H9 (cell line): Measurements from ENCODE around the gene ANKRD34A. TPM values are rescaled to one million over a fixed set of nuclear protein-coding genes. Genes with fewer than 3 reads are reported as not detected.

Source experiments
- DNase-seq: peaks from one replicate; pipeline ENCODE4 v3.0.0-alpha.2; 2017
- H2AFZ ChIP-seq: one replicate; pipeline ENCODE4 v1.6.1; 2013; ENCODE audit warnings: mild to moderate bottlenecking, low read length, control low read depth, moderate library complexity
- H2AK5ac ChIP-seq: 2 replicates; pipeline ENCODE4 v1.6.1; 2013; ENCODE audit warnings: low read length, control low read depth, mixed read lengths; ENCODE audit not compliant: insufficient read length
- H2BK120ac ChIP-seq: one replicate; pipeline ENCODE4 v1.6.1; 2013; ENCODE audit warnings: low read depth, mild to moderate bottlenecking, low read length, control low read depth, inconsistent platforms; ENCODE audit not compliant: poor library complexity, severe bottlenecking
- H2BK12ac ChIP-seq: 2 replicates; pipeline ENCODE4 v1.6.1; 2013; ENCODE audit warnings: low read length, control low read depth, mixed read lengths, low read depth; ENCODE audit not compliant: insufficient read length
- H2BK15ac ChIP-seq: 2 replicates; pipeline ENCODE4 v1.6.1; 2013; ENCODE audit warnings: low read depth, low read length, control low read depth
- H2BK20ac ChIP-seq: one replicate; pipeline ENCODE4 v1.6.1; 2013; ENCODE audit warnings: low read depth, mild to moderate bottlenecking, low read length, control low read depth, inconsistent platforms; ENCODE audit not compliant: poor library complexity, severe bottlenecking
- H2BK5ac ChIP-seq: 2 replicates; pipeline ENCODE4 v1.6.1; 2013; ENCODE audit warnings: low read length, control low read depth, mixed read lengths; ENCODE audit not compliant: insufficient read length
- H3K14ac ChIP-seq: 2 replicates; pipeline ENCODE4 v1.6.1; 2013; ENCODE audit warnings: low read length, control low read depth; ENCODE audit not compliant: insufficient read depth
- H3K18ac ChIP-seq: 2 replicates; pipeline ENCODE4 v1.6.1; 2013; ENCODE audit warnings: low read depth, mild to moderate bottlenecking, mixed read lengths, low read length, control low read depth; ENCODE audit not compliant: insufficient read length
- H3K23ac ChIP-seq: 2 replicates; pipeline ENCODE4 v1.6.1; 2013; ENCODE audit warnings: low read length, control low read depth, mixed read lengths, low read depth; ENCODE audit not compliant: insufficient read length
- H3K23me2 ChIP-seq: 2 replicates; pipeline ENCODE4 v1.6.1; 2013; ENCODE audit warnings: low read depth, mild to moderate bottlenecking, mixed read lengths, low read length, control low read depth; ENCODE audit not compliant: insufficient read length, poor library complexity, severe bottlenecking
- H3K27ac ChIP-seq: 2 replicates; pipeline ENCODE4 v1.5.1; 2013; ENCODE audit warnings: low read length, control low read depth, mixed read lengths, low read depth; ENCODE audit not compliant: insufficient read length
- H3K27me3 ChIP-seq: 2 replicates; pipeline ENCODE4 v1.6.1; 2013; ENCODE audit warnings: low read length, control low read depth, inconsistent platforms; ENCODE audit not compliant: insufficient read depth
- H3K4ac ChIP-seq: 2 replicates; pipeline ENCODE4 v1.6.1; 2013; ENCODE audit warnings: low read depth, mild to moderate bottlenecking, control low read depth, inconsistent platforms, low read length, moderate library complexity
- H3K4me1 ChIP-seq: 2 replicates; pipeline ENCODE4 v1.6.1; 2013; ENCODE audit warnings: low read length, control low read depth, inconsistent platforms; ENCODE audit not compliant: insufficient read depth
- H3K4me2 ChIP-seq: 2 replicates; pipeline ENCODE4 v1.6.1; 2013; ENCODE audit warnings: low read length, control low read depth, mixed read lengths; ENCODE audit not compliant: insufficient read length, insufficient read depth
- H3K56ac ChIP-seq: 2 replicates; pipeline ENCODE4 v1.6.1; 2013; ENCODE audit warnings: low read depth, mild to moderate bottlenecking, mixed read lengths, low read length, control low read depth; ENCODE audit not compliant: insufficient read length
- H3K79me1 ChIP-seq: 2 replicates; pipeline ENCODE4 v1.6.1; 2013; ENCODE audit warnings: low read depth, mild to moderate bottlenecking, moderate library complexity, low read length, control low read depth, inconsistent platforms; ENCODE audit not compliant: insufficient read depth, poor library complexity, severe bottlenecking
- H3K79me2 ChIP-seq: 2 replicates; pipeline ENCODE4 v1.6.1; 2013; ENCODE audit warnings: low read length, control low read depth, inconsistent platforms; ENCODE audit not compliant: insufficient read depth
- H3K9ac ChIP-seq: 2 replicates; pipeline ENCODE4 v1.6.1; 2013; ENCODE audit warnings: low read length, control low read depth, mixed read lengths; ENCODE audit not compliant: insufficient read length; ENCODE audit errors: extremely low read depth
- H3K9me3 ChIP-seq: one replicate; pipeline ENCODE4 v1.6.1; 2013; ENCODE audit warnings: low read depth, low read length, inconsistent platforms; ENCODE audit not compliant: control insufficient read depth
- H3T11ph ChIP-seq: one replicate; pipeline ENCODE4 v1.6.1; 2013; ENCODE audit warnings: mild to moderate bottlenecking, low read length, control low read depth, inconsistent platforms
- H4K20me1 ChIP-seq: one replicate; pipeline ENCODE4 v1.6.1; 2013; ENCODE audit not compliant: control insufficient read depth, insufficient read length, insufficient read depth
- H4K5ac ChIP-seq: 2 replicates; pipeline ENCODE4 v1.6.1; 2013; ENCODE audit warnings: low read depth, mild to moderate bottlenecking, mixed read lengths, low read length, control low read depth; ENCODE audit not compliant: insufficient read length
- H4K8ac ChIP-seq: replicated peaks from 2 replicates; pipeline ENCODE4 v1.6.1; 2013; ENCODE audit warnings: low read length, control low read depth, mixed read lengths, low read depth; ENCODE audit not compliant: insufficient read length
- H4K91ac ChIP-seq: 2 replicates; pipeline ENCODE4 v1.6.1; 2013; ENCODE audit warnings: low read depth, mild to moderate bottlenecking, moderate library complexity, mixed read lengths, low read length, control low read depth; ENCODE audit not compliant: insufficient read length
- H3K27ac Mint-ChIP-seq, 3 experiments: 2 replicates in 2 of 3; 3 replicates in 1 of 3; pipeline ENCODE4 v1.8.0; 2020 to 2021; ENCODE audit warnings: mixed read lengths in 3 of 3, mild to moderate bottlenecking in 1 of 3, moderate library complexity in 1 of 3
- H3K27me3 Mint-ChIP-seq: 2 replicates; pipeline ENCODE4 v1.8.0; 2021; ENCODE audit warnings: low read depth, mild to moderate bottlenecking, moderate library complexity, mixed read lengths
- H3K36me3 Mint-ChIP-seq, 3 experiments: 2 replicates in 2 of 3; 3 replicates in 1 of 3; pipeline ENCODE4 v1.8.0; 2020 to 2021; ENCODE audit warnings: low read depth in 3 of 3, mixed read lengths in 3 of 3; ENCODE audit not compliant: insufficient read depth in 1 of 3
- H3K4me1 Mint-ChIP-seq, 2 experiments: 2 replicates each; pipeline ENCODE4 v1.8.0; 2020; ENCODE audit warnings: mixed read lengths in 2 of 2
- H3K4me3 Mint-ChIP-seq, 2 experiments: 2 replicates in 1 of 2; 3 replicates in 1 of 2; pipeline ENCODE4 v1.8.0; 2020 to 2021; ENCODE audit warnings: mild to moderate bottlenecking in 2 of 2, mixed read lengths in 2 of 2, moderate library complexity in 1 of 2
- H3K9me3 Mint-ChIP-seq, 2 experiments: 2 replicates in 1 of 2; 3 replicates in 1 of 2; pipeline ENCODE4 v1.8.0; 2020; ENCODE audit warnings: mild to moderate bottlenecking in 2 of 2, mixed read lengths in 2 of 2, moderate library complexity in 1 of 2
- WGBS: extraction: QIAGEN DNeasy Blood & Tissue Kit; methylation state at CpG from one replicate; pipeline ENCODE4 v1.1.7; 2013; ENCODE audit warnings: missing lambda C conversion rate, low lambda C conversion rate, mixed read lengths; ENCODE audit not compliant: insufficient read length; ENCODE audit errors: extremely low coverage; 5-methylcytosine and 5-hydroxymethylcytosine counted together
- total RNA-seq: library from RNA; stranded (reverse); gene quantifications from 2 replicates; pipeline ENCODE4 v1.2.1, GENCODE V29; 2021
- TF ChIP-seq, protein P1 (sequence below): fragments of 200-600 bp; sonication (generic); conservative IDR thresholded peaks from 3 replicates; pipeline ENCODE4 v1.8.0; 2021; ENCODE audit warnings: antibody characterized with exemption, mild to moderate bottlenecking

ANKRD34A gene
- total RNA-seq, 1 experiment from 2014 or later, result 0.39 TPM

- Histone ChIP-seq H3K4ac (no peak overlapping the region), H2BK5ac (no peak overlapping the region), H3K9ac (no peak overlapping the region), H2BK12ac (no peak overlapping the region), H4K91ac (no peak overlapping the region), H3K56ac (no peak overlapping the region), H3T11ph (no peak overlapping the region), H3K14ac (no peak overlapping the region), H3K9me3 (no peaks in the 10 kb centered on the region), H2BK15ac (no peak overlapping the region), H3K27me3 (peaks cover 45% of the 10 kb centered on the region), H2BK120ac (no peak overlapping the region), H3K79me1 (no peaks in the 10 kb centered on the region), H3K23ac (no peak overlapping the region), H4K8ac (no peak overlapping the region), H3K79me2 (no peaks in the 10 kb centered on the region), H3K23me2 (peaks cover 31% of the 10 kb centered on the region), H3K4me2 (peak overlapping the region; percentile 75), H3K18ac (no peak overlapping the region), H2AK5ac (no peak overlapping the region), H3K27ac (no peak overlapping the region), H2AFZ (no peak overlapping the region), H4K20me1 (no peaks in the 10 kb centered on the region), H4K5ac (no peak overlapping the region), H3K4me1 (peaks cover 2% of the 10 kb centered on the region; the same call in 1 of the 2 replicates), H2BK20ac (no peak overlapping the region)
- no peak for DNase-seq
- TF ChIP-seq, protein P1, sequence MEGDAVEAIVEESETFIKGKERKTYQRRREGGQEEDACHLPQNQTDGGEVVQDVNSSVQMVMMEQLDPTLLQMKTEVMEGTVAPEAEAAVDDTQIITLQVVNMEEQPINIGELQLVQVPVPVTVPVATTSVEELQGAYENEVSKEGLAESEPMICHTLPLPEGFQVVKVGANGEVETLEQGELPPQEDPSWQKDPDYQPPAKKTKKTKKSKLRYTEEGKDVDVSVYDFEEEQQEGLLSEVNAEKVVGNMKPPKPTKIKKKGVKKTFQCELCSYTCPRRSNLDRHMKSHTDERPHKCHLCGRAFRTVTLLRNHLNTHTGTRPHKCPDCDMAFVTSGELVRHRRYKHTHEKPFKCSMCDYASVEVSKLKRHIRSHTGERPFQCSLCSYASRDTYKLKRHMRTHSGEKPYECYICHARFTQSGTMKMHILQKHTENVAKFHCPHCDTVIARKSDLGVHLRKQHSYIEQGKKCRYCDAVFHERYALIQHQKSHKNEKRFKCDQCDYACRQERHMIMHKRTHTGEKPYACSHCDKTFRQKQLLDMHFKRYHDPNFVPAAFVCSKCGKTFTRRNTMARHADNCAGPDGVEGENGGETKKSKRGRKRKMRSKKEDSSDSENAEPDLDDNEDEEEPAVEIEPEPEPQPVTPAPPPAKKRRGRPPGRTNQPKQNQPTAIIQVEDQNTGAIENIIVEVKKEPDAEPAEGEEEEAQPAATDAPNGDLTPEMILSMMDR, result no peak
- H3K4me1 Mint-ChIP-seq, result peaks cover 39 to 47% of the 10 kb centered on the region in 2 experiments
- no peak overlapping the region for H3K27ac Mint-ChIP-seq
- H3K4me3 Mint-ChIP-seq, result peak overlapping the region; percentile 87 to 95
- peaks cover 81% of the 10 kb centered on the region for H3K27me3 Mint-ChIP-seq
- no CpG with 5 or more reads among the region's 12 CpGs for WGBS
- no peaks in the 10 kb centered on the region; a peak in 1 of 7 replicates for H3K36me3 Mint-ChIP-seq
- no peaks in the 10 kb centered on the region for H3K9me3 Mint-ChIP-seq
These were observed 4.4 kb downstream of the ANKRD34A start for GRCh38 chr1:145959957-145960467.
